ENCODE results near the gene EIF4E2. TPM values are rescaled to one million over a fixed set of nuclear protein-coding genes. Genes with fewer than 3 reads are reported as not detected.

The EIF4E2 gene
- total and polyA plus RNA-seq, 2 of the 4 experiments (the other 2 are of a cell fraction): 52.1 to 105 TPM

DNA sequence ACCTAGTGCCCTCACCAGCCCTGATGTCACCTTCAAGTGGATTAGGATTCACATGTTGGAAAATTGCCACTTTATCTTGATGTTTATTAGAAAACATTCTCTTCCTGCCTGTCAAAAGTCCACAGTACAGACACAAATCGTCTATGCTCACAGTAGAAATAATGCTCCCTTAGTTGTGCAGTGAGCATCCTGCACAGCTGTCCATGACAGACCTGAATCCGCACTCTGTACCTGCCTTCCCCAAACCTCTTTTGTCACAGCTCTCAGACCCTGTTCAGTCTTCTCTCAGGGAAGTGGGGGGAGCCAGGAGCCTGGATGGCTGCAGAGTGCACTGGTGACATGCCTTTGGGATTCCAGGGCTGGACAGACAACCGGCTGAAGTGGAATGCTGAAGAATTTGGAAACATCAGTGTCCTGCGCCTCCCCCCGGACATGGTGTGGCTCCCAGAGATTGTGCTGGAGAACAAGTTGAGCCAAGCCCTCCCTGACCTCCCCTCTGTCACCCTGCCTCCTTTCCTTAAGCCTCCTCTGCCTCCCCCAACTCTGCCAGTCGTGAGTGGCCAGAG is 22.5 kb upstream of the EIF4E2 start:
- in situ Hi-C loops (cut with MboI; ENCODE audit: low sequenced_read_pairs): no loop called here
- no peak overlapping the region for H4K8ac ChIP-seq (ENCODE audit: low read depth in 2 of 2, low read length in 2 of 2)
- no peaks in the 10 kb centered on the region for H3K9me3 ChIP-seq (ENCODE audit: control insufficient read depth, insufficient read depth, low read length)
- H3K23ac ChIP-seq (ENCODE audit: low read depth, low read length): no peak overlapping the region
- H3K27ac ChIP-seq (ENCODE audit: insufficient read depth, low read length): no peak overlapping the region
- H3K9ac ChIP-seq (ENCODE audit: low read depth, low read length): no peak overlapping the region
- H3K56ac ChIP-seq (ENCODE audit: extremely low read depth, insufficient read depth, low read length): no peak overlapping the region
- H2AK9ac ChIP-seq (replicated peaks; ENCODE audit: low read depth, low read length, poor library complexity): no peak overlapping the region
- TF ChIP-seq NFE2L2 (IDR thresholded peaks at IDR 0.05; ENCODE audit: low read depth, low read length) (no peak), MAFK (IDR thresholded peaks at IDR 0.05; ENCODE audit: low read depth, low read length) (no peak), SMC3 (IDR thresholded peaks at IDR 0.05; ENCODE audit: low read depth, low read length) (no peak), FOS (IDR thresholded peaks at IDR 0.05; ENCODE audit: low read depth, low read length) (no peak), RAD21 (IDR thresholded peaks at IDR 0.05; ENCODE audit: low read length) (no peak), MAZ (IDR thresholded peaks at IDR 0.05; ENCODE audit: borderline replicate concordance, low read depth, low read length) (no peak), MXI1 (IDR thresholded peaks at IDR 0.05; ENCODE audit: borderline replicate concordance, low read depth, low read length) (no peak), RFX5 (IDR thresholded peaks at IDR 0.05; ENCODE audit: low read depth, low read length) (no peak)
- TF ChIP-seq, protein P1, sequence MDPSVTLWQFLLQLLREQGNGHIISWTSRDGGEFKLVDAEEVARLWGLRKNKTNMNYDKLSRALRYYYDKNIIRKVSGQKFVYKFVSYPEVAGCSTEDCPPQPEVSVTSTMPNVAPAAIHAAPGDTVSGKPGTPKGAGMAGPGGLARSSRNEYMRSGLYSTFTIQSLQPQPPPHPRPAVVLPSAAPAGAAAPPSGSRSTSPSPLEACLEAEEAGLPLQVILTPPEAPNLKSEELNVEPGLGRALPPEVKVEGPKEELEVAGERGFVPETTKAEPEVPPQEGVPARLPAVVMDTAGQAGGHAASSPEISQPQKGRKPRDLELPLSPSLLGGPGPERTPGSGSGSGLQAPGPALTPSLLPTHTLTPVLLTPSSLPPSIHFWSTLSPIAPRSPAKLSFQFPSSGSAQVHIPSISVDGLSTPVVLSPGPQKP (IDR thresholded peaks at IDR 0.05; ENCODE audit: borderline replicate concordance, low read depth, low read length): no peak
- TF ChIP-seq, protein P2, sequence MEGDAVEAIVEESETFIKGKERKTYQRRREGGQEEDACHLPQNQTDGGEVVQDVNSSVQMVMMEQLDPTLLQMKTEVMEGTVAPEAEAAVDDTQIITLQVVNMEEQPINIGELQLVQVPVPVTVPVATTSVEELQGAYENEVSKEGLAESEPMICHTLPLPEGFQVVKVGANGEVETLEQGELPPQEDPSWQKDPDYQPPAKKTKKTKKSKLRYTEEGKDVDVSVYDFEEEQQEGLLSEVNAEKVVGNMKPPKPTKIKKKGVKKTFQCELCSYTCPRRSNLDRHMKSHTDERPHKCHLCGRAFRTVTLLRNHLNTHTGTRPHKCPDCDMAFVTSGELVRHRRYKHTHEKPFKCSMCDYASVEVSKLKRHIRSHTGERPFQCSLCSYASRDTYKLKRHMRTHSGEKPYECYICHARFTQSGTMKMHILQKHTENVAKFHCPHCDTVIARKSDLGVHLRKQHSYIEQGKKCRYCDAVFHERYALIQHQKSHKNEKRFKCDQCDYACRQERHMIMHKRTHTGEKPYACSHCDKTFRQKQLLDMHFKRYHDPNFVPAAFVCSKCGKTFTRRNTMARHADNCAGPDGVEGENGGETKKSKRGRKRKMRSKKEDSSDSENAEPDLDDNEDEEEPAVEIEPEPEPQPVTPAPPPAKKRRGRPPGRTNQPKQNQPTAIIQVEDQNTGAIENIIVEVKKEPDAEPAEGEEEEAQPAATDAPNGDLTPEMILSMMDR (conservative IDR thresholded peaks at IDR 0.05; ENCODE audit: low read depth, low read length): no peak
- TF ChIP-seq, protein P3, sequence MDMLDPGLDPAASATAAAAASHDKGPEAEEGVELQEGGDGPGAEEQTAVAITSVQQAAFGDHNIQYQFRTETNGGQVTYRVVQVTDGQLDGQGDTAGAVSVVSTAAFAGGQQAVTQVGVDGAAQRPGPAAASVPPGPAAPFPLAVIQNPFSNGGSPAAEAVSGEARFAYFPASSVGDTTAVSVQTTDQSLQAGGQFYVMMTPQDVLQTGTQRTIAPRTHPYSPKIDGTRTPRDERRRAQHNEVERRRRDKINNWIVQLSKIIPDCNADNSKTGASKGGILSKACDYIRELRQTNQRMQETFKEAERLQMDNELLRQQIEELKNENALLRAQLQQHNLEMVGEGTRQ (IDR thresholded peaks at IDR 0.05; ENCODE audit: low read depth, low read length): no peak
- dilution Hi-C loops (cut with HindIII; ENCODE audit: low sequenced_read_pairs, unreplicated experiment): no loop called here
- no peak overlapping the region for H3K14ac ChIP-seq (replicated peaks; ENCODE audit: low read depth, low read length)
- no peak overlapping the region for H2AK5ac ChIP-seq (ENCODE audit: low read depth, low read length)
- ChIA-PET POLR2A (ENCODE audit: unreplicated experiment) (no interaction called here), CTCF (no interaction called here)
- WGBS, 2 experiments (ENCODE audit: extremely low coverage in 2 of 2, insufficient read length in 1 of 2): 57% methylated on average over 3 of the region's 6 CpGs; no CpG with 5 or more reads in 1 of the 2 experiments
- no peak overlapping the region for H3K4me2 ChIP-seq (ENCODE audit: low read depth, low read length)
- peaks cover 45% of the 10 kb centered on the region for H3K27me3 ChIP-seq (ENCODE audit: control insufficient read depth, insufficient read depth, low read length)
- BruUV-seq (replicated peaks): no TSS peak
- no peaks in the 10 kb centered on the region for H3K4me1 ChIP-seq (ENCODE audit: control insufficient read depth, insufficient read depth, low read length)
- DNase-seq (no peak), ATAC-seq (ENCODE audit: low read depth) (no peak)
- no peaks in the 10 kb centered on the region for H3K9me1 ChIP-seq (ENCODE audit: insufficient read depth, low read length)
- H4K20me1 ChIP-seq (ENCODE audit: insufficient read depth, low read length): no peaks in the 10 kb centered on the region
- H2AFZ ChIP-seq (replicated peaks; ENCODE audit: low read length, poor library complexity): no peak overlapping the region
- H4K91ac ChIP-seq (ENCODE audit: insufficient read depth, low read depth, low read length): no peak overlapping the region
- H4K5ac ChIP-seq (ENCODE audit: low read depth, low read length): no peak overlapping the region
- no peak overlapping the region for H3K18ac ChIP-seq (ENCODE audit: low read depth, low read length)
- H3K36me3 ChIP-seq (ENCODE audit: control insufficient read depth, insufficient read depth, low read length): no peaks in the 10 kb centered on the region
- H3K4me3 ChIP-seq (ENCODE audit: insufficient read depth, low read depth, low read length): no peak overlapping the region
- H2BK5ac ChIP-seq (ENCODE audit: low read depth, low read length, poor library complexity, severe bottlenecking): no peak overlapping the region
- no peak overlapping the region for H2BK20ac ChIP-seq (ENCODE audit: low read depth, low read length)
- no peaks in the 10 kb centered on the region for H3K79me1 ChIP-seq (ENCODE audit: low read depth in 1 of 2, low read length in 2 of 2)
- intact Hi-C loops (cut with micrococcal nuclease): no loop called here
- H3K4ac ChIP-seq (ENCODE audit: low read depth, low read length): no peak overlapping the region
- H2BK15ac ChIP-seq (ENCODE audit: low read depth, low read length): no peak overlapping the region
- H2BK120ac ChIP-seq (ENCODE audit: low read depth, low read length): no peak overlapping the region

All from IMR-90 (cell line).